Lower leg skin (tissue), 4 donors: ENCODE measurements around the gene EFCAB12. TPM values are rescaled to one million over a fixed set of nuclear protein-coding genes. Genes with fewer than 3 reads are reported as not detected.
A peak's percentile ranks its signal among the peaks of the same experiment; 100 is the strongest.
"Not testable (repeated sequence)": the region's sequence is repeated elsewhere in the genome, so short reads cannot be mapped to it uniquely, and the experiment has no call there.

Experiments used
- DNase-seq, 2 donors: peaks; one replicate each; pipeline ENCODE4 v3.0.0-alpha.2; 2019; ENCODE audit warnings: low spot score in 2 of 2
- H3K4me3 ChIP-seq: fragments of 200-600 bp; sonication (generic); 2 replicates; pipeline ENCODE4 v1.5.1; 2017; ENCODE audit warnings: mild to moderate bottlenecking, low read depth; ENCODE audit not compliant: poor library complexity, severe bottlenecking
- POLR2A ChIP-seq, 2 donors: fragments of 450-650 bp; IDR thresholded peaks; one replicate each; pipeline ENCODE4 v1.6.1; 2016 to 2017; ENCODE audit warnings: antibody characterized with exemption in 2 of 2, mild to moderate bottlenecking in 1 of 2, moderate library complexity in 1 of 2
- WGBS, 2 donors: methylation state at CpG; one replicate each; pipeline ENCODE4 v1.1.5; 2018; 5-methylcytosine and 5-hydroxymethylcytosine counted together
- intact Hi-C: fragments of 100-400 bp; cut with DNase I; formaldehyde crosslinking; loops from one replicate; pipeline ENCODE4 v1.15.0; 2023; ENCODE audit warnings: low total_unique reads
- total RNA-seq, 4 donors: library from RNA; depleted of rRNA; stranded (reverse); fragments of >200 nt; gene quantifications; one replicate each; pipeline ENCODE4 v1.1.0, GENCODE V29; 2016
- TF ChIP-seq, protein P1 (sequence below), 3 donors: fragments of 450-650 bp; IDR thresholded peaks; one replicate each; pipeline ENCODE4 v1.5.1; 2016; ENCODE audit warnings: antibody characterized with exemption in 3 of 3, mild to moderate bottlenecking in 3 of 3, moderate library complexity in 2 of 3

Gene EFCAB12
- total RNA-seq, 4 donors from 2014 or later: not detected

DNA sequence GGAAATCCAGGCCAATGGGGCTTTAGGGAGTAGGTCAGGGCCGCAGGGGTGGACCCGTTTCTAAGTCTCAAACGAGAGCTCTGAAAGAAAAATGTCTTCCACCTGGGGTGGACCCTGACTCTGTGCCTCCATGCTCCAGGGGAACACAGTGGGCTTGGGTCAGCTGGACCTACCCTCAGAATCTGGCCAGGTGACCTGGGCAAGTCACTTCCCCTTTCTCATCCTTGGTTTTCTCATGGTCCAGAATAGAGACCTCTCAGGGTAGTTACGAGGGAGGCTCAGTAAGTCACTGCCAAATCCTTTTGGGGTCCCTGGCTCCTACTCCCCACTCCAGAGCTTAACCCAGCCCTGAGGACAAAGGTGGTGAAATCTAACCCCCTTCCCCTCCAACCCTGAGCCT is 25.8 kb downstream of the EFCAB12 start:
- TF ChIP-seq POLR2A (IDR thresholded peaks at IDR 0.05): no peak
- TF ChIP-seq, protein P1, sequence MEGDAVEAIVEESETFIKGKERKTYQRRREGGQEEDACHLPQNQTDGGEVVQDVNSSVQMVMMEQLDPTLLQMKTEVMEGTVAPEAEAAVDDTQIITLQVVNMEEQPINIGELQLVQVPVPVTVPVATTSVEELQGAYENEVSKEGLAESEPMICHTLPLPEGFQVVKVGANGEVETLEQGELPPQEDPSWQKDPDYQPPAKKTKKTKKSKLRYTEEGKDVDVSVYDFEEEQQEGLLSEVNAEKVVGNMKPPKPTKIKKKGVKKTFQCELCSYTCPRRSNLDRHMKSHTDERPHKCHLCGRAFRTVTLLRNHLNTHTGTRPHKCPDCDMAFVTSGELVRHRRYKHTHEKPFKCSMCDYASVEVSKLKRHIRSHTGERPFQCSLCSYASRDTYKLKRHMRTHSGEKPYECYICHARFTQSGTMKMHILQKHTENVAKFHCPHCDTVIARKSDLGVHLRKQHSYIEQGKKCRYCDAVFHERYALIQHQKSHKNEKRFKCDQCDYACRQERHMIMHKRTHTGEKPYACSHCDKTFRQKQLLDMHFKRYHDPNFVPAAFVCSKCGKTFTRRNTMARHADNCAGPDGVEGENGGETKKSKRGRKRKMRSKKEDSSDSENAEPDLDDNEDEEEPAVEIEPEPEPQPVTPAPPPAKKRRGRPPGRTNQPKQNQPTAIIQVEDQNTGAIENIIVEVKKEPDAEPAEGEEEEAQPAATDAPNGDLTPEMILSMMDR (IDR thresholded peaks at IDR 0.05): no peak
- intact Hi-C loops: no loop called here
- 90 to 92% methylated on average over 4 of the region's 4 CpGs for WGBS, 2 donors
- DNase-seq: no peak
- no peak overlapping the region for H3K4me3 ChIP-seq

- no peak overlapping the region for H3K4me3 ChIP-seq
- WGBS, 2 donors: 80 to 86% methylated on average over 7 of the region's 7 CpGs
- TF ChIP-seq, protein P1 (IDR thresholded peaks at IDR 0.05): no peak
- TF ChIP-seq POLR2A (IDR thresholded peaks at IDR 0.05): no peak
- intact Hi-C loops: no loop called here
- DNase-seq: no peak
Measured at GRCh38 chr3:129402210-129402609, 26.2 kb downstream of the EFCAB12 start.

- H3K4me3 ChIP-seq: no peak overlapping the region
- 54 to 66% methylated on average over 8 of the region's 8 CpGs for WGBS, 2 donors
- intact Hi-C loops: no loop called here
- TF ChIP-seq, protein P1 (IDR thresholded peaks at IDR 0.05): no peak
- no peak for TF ChIP-seq POLR2A (IDR thresholded peaks at IDR 0.05)
- no peak for DNase-seq
Measured at GRCh38 chr3:129399895-129400357, 28.5 kb downstream of the EFCAB12 start.

- no peak for TF ChIP-seq POLR2A (IDR thresholded peaks at IDR 0.05)
- TF ChIP-seq, protein P1 (IDR thresholded peaks at IDR 0.05): no peak
- intact Hi-C loops: no loop called here
- H3K4me3 ChIP-seq: peak overlapping the region; percentile 57
- peak; percentile 82 to 96 for DNase-seq
- 0 to 1% methylated on average over 25 of the region's 25 CpGs for WGBS, 2 donors
Measured at GRCh38 chr3:129399145-129399894, 29.1 kb downstream of the EFCAB12 start.

GRCh38 chr3:129398803-129399144 is 29.7 kb downstream of the EFCAB12 start:
- WGBS, 2 donors: 0 to 1% methylated on average over 17 to 18 of the region's 18 CpGs
- intact Hi-C loops: no loop called here

GRCh38 chr3:129393760-129394564 is 34.5 kb downstream of the EFCAB12 start:
- 72 to 75% methylated on average over 10 to 12 of the region's 17 CpGs for WGBS, 2 donors
- DNase-seq, intact Hi-C loops, H3K4me3 ChIP-seq: not testable (repeated sequence)

More at GRCh38 chr3:129398803-129399144, 29.7 kb downstream of the EFCAB12 start:
- TF ChIP-seq, protein P1 (IDR thresholded peaks at IDR 0.05): no peak
- no peak for TF ChIP-seq POLR2A (IDR thresholded peaks at IDR 0.05)
- no peak for DNase-seq
- H3K4me3 ChIP-seq: peak overlapping the region; percentile 57
